ENCODE measurements around the gene BLOC1S1. TPM values are rescaled to one million over a fixed set of nuclear protein-coding genes. Genes with fewer than 3 reads are reported as not detected.

Gene BLOC1S1
- total and polyA plus RNA-seq, 2 of the 4 experiments (the other 2 are of a cell fraction), result 128 to 285 TPM

GRCh38 chr12:55733021-55733555, 17.2 kb downstream of the BLOC1S1 start:
- Histone ChIP-seq H3K4me2 (ENCODE audit: low read depth, low read length) (no peak overlapping the region), H2BK20ac (ENCODE audit: low read depth, low read length) (no peak overlapping the region), H3K14ac (replicated peaks; ENCODE audit: low read depth, low read length) (no peak overlapping the region), H3K4ac (ENCODE audit: low read depth, low read length) (no peak overlapping the region), H3K56ac (ENCODE audit: extremely low read depth, insufficient read depth, low read length) (no peak overlapping the region), H4K5ac (ENCODE audit: low read depth, low read length) (no peak overlapping the region), H3K23ac (ENCODE audit: low read depth, low read length) (no peak overlapping the region), H2BK5ac (ENCODE audit: low read depth, low read length, poor library complexity, severe bottlenecking) (no peak overlapping the region), H4K20me1 (ENCODE audit: insufficient read depth, low read length) (peaks cover 11% of the 10 kb centered on the region), H2BK120ac (ENCODE audit: low read depth, low read length) (no peak overlapping the region), H3K9me3 (ENCODE audit: control insufficient read depth, insufficient read depth, low read length) (no peaks in the 10 kb centered on the region), H4K8ac (ENCODE audit: low read depth in 2 of 2, low read length in 2 of 2) (no peak overlapping the region), H3K79me1 (ENCODE audit: low read depth in 1 of 2, low read length in 2 of 2) (peaks cover 0 to 43% of the 10 kb centered on the region in 2 experiments; a peak in 2 of 4 replicates), H3K18ac (ENCODE audit: low read depth, low read length) (no peak overlapping the region), H2AK5ac (ENCODE audit: low read depth, low read length) (no peak overlapping the region), H2AK9ac (replicated peaks; ENCODE audit: low read depth, low read length, poor library complexity) (no peak overlapping the region), H2BK15ac (ENCODE audit: low read depth, low read length) (no peak overlapping the region), H3K4me1 (ENCODE audit: control insufficient read depth, insufficient read depth, low read length) (peaks cover 7% of the 10 kb centered on the region), H3K27me3 (ENCODE audit: control insufficient read depth, insufficient read depth, low read length) (no peaks in the 10 kb centered on the region), H3K36me3 (ENCODE audit: control insufficient read depth, insufficient read depth, low read length) (no peaks in the 10 kb centered on the region), H3K9me1 (ENCODE audit: insufficient read depth, low read length) (0 out of 2 replicates have a peak, but pooled peaks cover 3% of the 10 kb centered on the region), H3K4me3 (ENCODE audit: insufficient read depth, low read depth, low read length) (no peak overlapping the region), H3K27ac (ENCODE audit: insufficient read depth, low read length) (no peak overlapping the region), H4K91ac (ENCODE audit: insufficient read depth, low read depth, low read length) (no peak overlapping the region), H2AFZ (replicated peaks; ENCODE audit: low read length, poor library complexity) (no peak overlapping the region), H3K9ac (ENCODE audit: low read depth, low read length) (no peak overlapping the region)
- WGBS, 2 experiments (ENCODE audit: extremely low coverage in 2 of 2, insufficient read length in 1 of 2), result 100% methylated on average over 4 of the region's 14 CpGs; no CpG with 5 or more reads in 1 of the 2 experiments
- BruUV-seq (replicated peaks), result no TSS peak
- dilution Hi-C loops (cut with HindIII; ENCODE audit: low sequenced_read_pairs, unreplicated experiment) (no loop called here), in situ Hi-C loops (cut with MboI; ENCODE audit: low sequenced_read_pairs) (no loop called here), intact Hi-C loops (cut with micrococcal nuclease) (no loop called here)
- TF ChIP-seq FOS (IDR thresholded peaks at IDR 0.05; ENCODE audit: low read depth, low read length) (no peak), CTCF (conservative IDR thresholded peaks at IDR 0.05; ENCODE audit: low read depth, low read length) (no peak), SMC3 (IDR thresholded peaks at IDR 0.05; ENCODE audit: low read depth, low read length) (no peak), MAZ (IDR thresholded peaks at IDR 0.05; ENCODE audit: borderline replicate concordance, low read depth, low read length) (no peak)
- ATAC-seq (ENCODE audit: low read depth) (no peak), DNase-seq (no peak)
- ChIA-PET CTCF (no interaction called here), POLR2A (ENCODE audit: unreplicated experiment) (no interaction called here)

Data from IMR-90 (cell line).